Upper lobe of left lung (tissue), 6 donors: ENCODE data around the gene PCYT2. TPM values are rescaled to one million over a fixed set of nuclear protein-coding genes. Genes with fewer than 3 reads are reported as not detected.

Experiments
- ATAC-seq, 2 donors: fragments of 200-7000 bp; cut with Tn5 transposase; one replicate each; pipeline ENCODE4 v1.9.1; 2022; ENCODE audit warnings: mild to moderate bottlenecking in 2 of 2, moderate library complexity in 2 of 2; ENCODE audit not compliant: low FRiP score in 2 of 2
- DNase-seq, 2 donors: peaks; one replicate each; pipeline ENCODE4 v3.0.0-alpha.2; 2019 to 2020
- H3K27ac ChIP-seq, 4 donors: fragments of 200-600 bp; sonication (generic); one replicate each; pipeline ENCODE4 v1.5.1; 2016 to 2019
- H3K27me3 ChIP-seq, 4 donors: fragments of 200-600 bp; sonication (generic); one replicate each; pipeline ENCODE4 v1.5.1; 2017 to 2019
- H3K36me3 ChIP-seq, 4 donors: fragments of 200-600 bp; sonication (generic); one replicate each; pipeline ENCODE4 v1.5.1; 2016 to 2019
- H3K4me1 ChIP-seq, 4 donors: fragments of 200-600 bp; sonication (generic); one replicate each; pipeline ENCODE4 v1.5.1; 2018 to 2019
- H3K4me3 ChIP-seq, 4 donors: fragments of 200-600 bp; sonication (generic); one replicate each; pipeline ENCODE4 v1.5.1; 2017 to 2019; ENCODE audit warnings: mild to moderate bottlenecking in 2 of 4, moderate library complexity in 1 of 4
- H3K9me3 ChIP-seq, 4 donors: fragments of 200-600 bp; sonication (generic); one replicate each; pipeline ENCODE4 v1.5.1; 2018 to 2019
- EP300 ChIP-seq, 4 donors: sonication (generic); formaldehyde crosslinking; IDR thresholded peaks; one replicate each; pipeline ENCODE4 v1.5.1; 2017; ENCODE audit warnings: antibody characterized with exemption in 4 of 4, control low read depth in 2 of 4
- POLR2A ChIP-seq, 4 donors: fragments of 450-650 bp; IDR thresholded peaks; one replicate each; pipeline ENCODE4 v1.5.1; 2016 to 2017; ENCODE audit warnings: antibody characterized with exemption in 4 of 4, mild to moderate bottlenecking in 2 of 4
- POLR2AphosphoS5 ChIP-seq, 2 donors: sonication (generic); formaldehyde crosslinking; IDR thresholded peaks; one replicate each; pipeline ENCODE4 v1.5.1; 2017; ENCODE audit warnings: antibody characterized with exemption in 2 of 2
- WGBS, 2 donors: methylation state at CpG; one replicate each; pipeline ENCODE4 v1.1.5; 2017 to 2018; 5-methylcytosine and 5-hydroxymethylcytosine counted together
- total RNA-seq, 6 donors: library from RNA; depleted of rRNA in 4 of 6; stranded (reverse); fragments of >200 nt in 4 of 6; gene quantifications; one replicate each; pipeline versions ENCODE4 v1.1.0 to v1.2.1, GENCODE V29; 2016 to 2021
- TF ChIP-seq, protein P1 (sequence below), 6 experiments: fragments of 450-650 bp in 4 of 6; fragments of 200-600 bp in 2 of 6; sonication (generic) in 2 of 6; IDR thresholded peaks; one replicate each; pipeline ENCODE4 v1.5.1; 2016 to 2019; ENCODE audit warnings: antibody characterized with exemption in 6 of 6
- donor health status: DM: no; HTN: no; CAD: no; lungs with moderate emphysema.
- donor health status: DM: no; HTN: yes; CAD: no; lungs with severe emphysema.

PCYT2 gene
- total RNA-seq, 6 donors from 2014 or later, result 29.1 to 63.1 (median 52.2) TPM

- peaks cover 0 to 51% (median 40%) of the 10 kb centered on the region in 4 donors for H3K36me3 ChIP-seq
- H3K4me3 ChIP-seq, result no peak overlapping the region
- no peak overlapping the region for H3K27ac ChIP-seq
- H3K9me3 ChIP-seq, result no peaks in the 10 kb centered on the region
- WGBS, 2 donors, result 90 to 94% methylated on average over 4 to 16 of the region's 16 CpGs
- no peak for TF ChIP-seq EP300 (IDR thresholded peaks at IDR 0.05)
- TF ChIP-seq, protein P1, sequence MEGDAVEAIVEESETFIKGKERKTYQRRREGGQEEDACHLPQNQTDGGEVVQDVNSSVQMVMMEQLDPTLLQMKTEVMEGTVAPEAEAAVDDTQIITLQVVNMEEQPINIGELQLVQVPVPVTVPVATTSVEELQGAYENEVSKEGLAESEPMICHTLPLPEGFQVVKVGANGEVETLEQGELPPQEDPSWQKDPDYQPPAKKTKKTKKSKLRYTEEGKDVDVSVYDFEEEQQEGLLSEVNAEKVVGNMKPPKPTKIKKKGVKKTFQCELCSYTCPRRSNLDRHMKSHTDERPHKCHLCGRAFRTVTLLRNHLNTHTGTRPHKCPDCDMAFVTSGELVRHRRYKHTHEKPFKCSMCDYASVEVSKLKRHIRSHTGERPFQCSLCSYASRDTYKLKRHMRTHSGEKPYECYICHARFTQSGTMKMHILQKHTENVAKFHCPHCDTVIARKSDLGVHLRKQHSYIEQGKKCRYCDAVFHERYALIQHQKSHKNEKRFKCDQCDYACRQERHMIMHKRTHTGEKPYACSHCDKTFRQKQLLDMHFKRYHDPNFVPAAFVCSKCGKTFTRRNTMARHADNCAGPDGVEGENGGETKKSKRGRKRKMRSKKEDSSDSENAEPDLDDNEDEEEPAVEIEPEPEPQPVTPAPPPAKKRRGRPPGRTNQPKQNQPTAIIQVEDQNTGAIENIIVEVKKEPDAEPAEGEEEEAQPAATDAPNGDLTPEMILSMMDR (IDR thresholded peaks at IDR 0.05), result no peak
- TF ChIP-seq POLR2A (IDR thresholded peaks at IDR 0.05), result no peak
- TF ChIP-seq POLR2AphosphoS5 (IDR thresholded peaks at IDR 0.05), result no peak
- DNase-seq (peak in 1 of 2 donors; percentile 71), ATAC-seq (no peak)
- H3K4me1 ChIP-seq, result peaks cover 18 to 32% (median 23%) of the 10 kb centered on the region in 4 donors
- no peaks in the 10 kb centered on the region for H3K27me3 ChIP-seq
Observed at GRCh38 chr17:81905424-81905875, 5.7 kb downstream of the PCYT2 start.

DNA sequence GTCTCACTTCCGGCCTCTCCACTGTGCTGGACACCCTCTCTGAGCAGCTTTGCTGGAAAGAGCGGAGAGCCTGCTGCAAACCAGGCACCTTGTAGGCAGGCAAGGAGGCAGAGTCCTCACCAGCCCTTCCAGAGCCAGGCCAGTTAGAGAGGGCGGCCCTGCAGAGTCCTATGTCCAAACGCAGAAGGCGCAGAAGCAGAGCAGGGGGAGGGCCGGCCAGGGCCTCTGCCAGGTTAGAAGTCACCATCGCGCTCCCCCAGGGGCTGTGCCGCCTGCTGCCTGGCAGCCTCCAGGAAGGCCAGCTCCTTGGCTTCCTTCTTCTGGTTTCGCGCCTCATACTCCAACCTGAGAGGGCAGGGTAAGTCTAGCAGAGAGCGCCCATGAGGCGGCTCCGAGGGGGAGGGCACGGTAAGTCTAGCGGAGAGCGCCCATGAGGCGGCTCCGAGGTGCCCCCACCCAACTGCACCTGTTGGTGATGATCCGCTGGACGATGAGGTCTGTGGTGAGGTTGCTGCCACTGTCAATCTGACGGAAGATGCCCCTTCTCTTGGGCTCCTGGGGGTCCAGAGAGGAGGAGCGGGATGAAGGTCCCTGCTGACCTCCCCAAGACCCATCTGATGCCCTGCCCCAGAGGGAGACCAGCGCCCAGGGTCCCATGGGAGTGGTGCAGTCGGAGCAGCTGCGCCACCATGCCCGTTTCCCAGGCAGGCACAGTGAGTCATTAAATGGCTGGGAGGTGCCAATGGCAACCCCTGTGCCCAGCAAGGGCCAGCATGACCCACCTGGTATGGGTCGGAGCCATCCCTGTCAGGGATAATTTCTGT is 6.4 kb downstream of the PCYT2 start:
- no peak for ATAC-seq
- Histone ChIP-seq H3K27ac (no peak overlapping the region), H3K36me3 (peaks cover 0 to 58% (median 44%) of the 10 kb centered on the region in 4 donors), H3K9me3 (no peaks in the 10 kb centered on the region), H3K4me1 (peaks cover 12 to 25% (median 17%) of the 10 kb centered on the region in 4 donors), H3K27me3 (no peaks in the 10 kb centered on the region), H3K4me3 (no peak overlapping the region)
- 94 to 100% methylated on average over 4 to 26 of the region's 28 CpGs for WGBS, 2 donors
- peak in 1 of 2 donors; percentile 74 for DNase-seq
- no peak for TF ChIP-seq EP300 (IDR thresholded peaks at IDR 0.05)
- TF ChIP-seq POLR2AphosphoS5 (IDR thresholded peaks at IDR 0.05), result no peak
- no peak for TF ChIP-seq POLR2A (IDR thresholded peaks at IDR 0.05)
- TF ChIP-seq, protein P1 (IDR thresholded peaks at IDR 0.05), result no peak

DNA sequence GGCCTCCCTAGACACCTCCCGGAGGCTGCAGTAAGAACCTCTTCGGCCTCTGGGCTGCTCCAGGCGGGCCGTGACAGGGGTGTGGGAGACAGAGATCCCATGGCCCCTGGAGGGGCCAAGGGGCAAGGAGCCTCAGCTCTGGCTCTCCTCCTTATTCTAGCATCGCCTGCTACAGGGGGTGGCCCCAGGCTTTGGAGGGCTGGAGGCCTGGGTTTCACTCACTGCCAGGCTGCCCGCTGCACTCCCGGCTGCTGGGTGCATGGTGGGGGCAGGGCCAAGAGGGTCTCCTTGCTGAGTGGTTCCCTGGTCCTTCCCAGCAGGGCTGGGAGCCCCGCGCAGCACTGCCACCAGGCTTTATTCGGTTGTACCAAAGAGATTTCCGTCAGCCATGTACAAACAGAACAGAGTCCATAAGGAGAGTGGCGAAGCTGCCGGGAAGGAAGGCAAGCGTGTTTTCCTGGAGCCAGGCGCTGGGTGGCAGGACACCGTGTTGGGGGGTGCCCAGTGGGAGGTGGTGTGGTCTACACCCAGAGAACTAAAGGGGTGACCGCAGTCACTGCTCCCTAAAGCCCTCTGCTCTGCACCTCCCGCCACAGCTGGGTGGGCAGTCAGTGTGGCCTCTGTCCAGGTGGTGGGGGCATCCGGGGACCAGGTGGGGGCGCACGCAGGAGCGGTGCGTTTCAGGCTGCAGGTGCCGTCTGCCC is 7.2 kb downstream of the PCYT2 start:
- ATAC-seq, result no peak
- TF ChIP-seq POLR2A (IDR thresholded peaks at IDR 0.05) (no peak), POLR2AphosphoS5 (IDR thresholded peaks at IDR 0.05) (no peak), EP300 (IDR thresholded peaks at IDR 0.05) (no peak)
- TF ChIP-seq, protein P1 (IDR thresholded peaks at IDR 0.05), result no peak
- peaks cover 0 to 65% (median 49%) of the 10 kb centered on the region in 4 donors for H3K36me3 ChIP-seq
- H3K27me3 ChIP-seq, result no peaks in the 10 kb centered on the region
- H3K9me3 ChIP-seq, result no peaks in the 10 kb centered on the region
- no peak overlapping the region for H3K4me3 ChIP-seq
- no peak overlapping the region for H3K27ac ChIP-seq
- 95 to 97% methylated on average over 19 to 20 of the region's 24 CpGs for WGBS, 2 donors
- DNase-seq, result peak in 1 of 2 donors; percentile 69
- H3K4me1 ChIP-seq, result peaks cover 12 to 22% (median 14%) of the 10 kb centered on the region in 4 donors

GRCh38 chr17:81903415-81903831 is 7.8 kb downstream of the PCYT2 start:
- 95% methylated on average over 6 of the region's 10 CpGs; no CpG with 5 or more reads in 1 of the 2 donors for WGBS, 2 donors
- Histone ChIP-seq H3K27me3 (no peaks in the 10 kb centered on the region), H3K27ac (no peak overlapping the region), H3K4me3 (no peak overlapping the region), H3K4me1 (peaks cover 12 to 22% (median 14%) of the 10 kb centered on the region in 4 donors), H3K36me3 (peaks cover 2 to 72% (median 53%) of the 10 kb centered on the region in 4 donors), H3K9me3 (no peaks in the 10 kb centered on the region)
- TF ChIP-seq POLR2AphosphoS5 (IDR thresholded peaks at IDR 0.05), result no peak
- ATAC-seq (no peak), DNase-seq (peak in 1 of 2 donors; percentile 64)
